GM18861 (cell line): ENCODE measurements around the gene C7orf57.
"Not testable (repeated sequence)": the region's sequence is repeated elsewhere in the genome, so short reads cannot be mapped to it uniquely, and the experiment has no call there.

ENCODE experiments used
- ATAC-seq: cut with Tn5 transposase; IDR thresholded peaks from one replicate; pipeline ENCODE4 v1.9.1; 2021; ENCODE audit not compliant: unreplicated experiment

Gene C7orf57

DNA sequence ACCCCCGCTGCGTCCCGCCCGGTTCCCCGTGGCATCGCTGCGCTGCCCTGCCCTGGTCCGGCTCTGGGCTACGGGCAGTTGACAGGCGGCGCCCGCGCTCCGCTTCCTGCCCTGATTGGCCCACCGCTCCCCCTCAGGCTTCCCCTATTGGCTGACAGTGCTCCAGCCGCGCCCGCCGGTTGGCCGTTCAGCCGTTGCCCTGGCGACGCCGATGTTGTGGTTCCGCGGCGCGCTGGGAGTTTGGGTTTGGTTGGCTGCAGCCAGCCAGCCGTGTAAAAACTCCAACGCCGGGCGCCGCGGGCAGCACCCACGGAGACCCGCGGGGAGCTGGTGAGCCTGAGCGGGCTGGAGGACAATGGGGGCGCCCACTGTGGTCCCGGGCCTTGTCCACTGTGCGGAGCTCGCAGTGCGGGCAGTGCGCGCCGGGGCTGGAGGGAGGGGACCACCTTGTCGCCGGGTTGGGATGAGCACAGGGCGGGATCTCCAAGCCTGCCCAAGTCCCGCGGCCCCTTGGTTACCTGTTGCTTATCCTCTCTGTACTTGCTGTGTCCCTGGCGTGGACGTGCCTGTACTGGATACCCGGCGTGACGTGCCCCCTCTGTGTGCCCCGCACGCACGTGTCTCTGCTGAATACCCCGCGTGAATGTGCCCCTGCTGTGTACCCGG, at the start of gene C7orf57:
TSS of gene C7orf57 (plus strand) at position 243 of the 666 bp plus-strand sequence. CDS start 766 bp downstream, outside the sequence.
- ATAC-seq: peak; percentile 99

DNA sequence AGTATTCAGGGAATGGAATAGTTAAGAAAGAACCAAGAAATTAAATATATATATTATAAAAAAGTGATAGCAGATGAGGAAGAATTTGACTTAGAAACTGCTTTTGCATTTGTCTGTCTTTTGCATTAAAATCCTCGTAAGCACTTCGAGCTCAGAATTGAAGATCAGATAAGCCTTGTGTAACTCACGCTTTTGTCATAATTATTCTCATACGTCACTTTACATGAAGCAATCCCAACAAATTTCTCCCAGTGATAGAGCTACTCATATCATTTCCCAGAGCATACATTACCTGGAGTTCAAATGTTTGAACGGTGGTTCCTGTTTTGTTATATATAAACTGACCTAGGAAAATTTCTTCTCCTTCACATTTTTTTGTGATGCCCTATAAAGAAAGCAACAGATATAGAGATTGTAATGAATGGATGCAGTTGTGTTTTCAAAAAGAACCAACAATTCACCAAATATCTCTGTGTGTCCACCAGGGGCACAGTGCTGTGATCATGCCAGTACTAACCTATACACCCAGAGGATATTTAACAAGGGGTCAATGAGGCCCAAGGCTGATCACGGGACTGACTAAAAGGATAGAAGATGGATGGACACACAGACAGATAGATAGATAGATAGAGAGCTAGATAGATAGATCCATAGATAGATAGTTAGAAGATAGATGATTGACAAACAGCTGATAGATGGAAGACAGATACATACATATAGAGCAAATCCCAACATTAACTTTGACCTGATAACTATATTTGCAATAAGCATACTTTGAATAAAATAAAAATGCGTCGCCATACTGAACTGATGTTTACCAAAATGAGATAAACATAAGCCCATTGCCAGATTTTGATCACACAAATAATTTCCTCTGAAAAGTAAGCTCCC, 46.6 kb upstream of the C7orf57 start:
- peak; percentile 26 for ATAC-seq

DNA sequence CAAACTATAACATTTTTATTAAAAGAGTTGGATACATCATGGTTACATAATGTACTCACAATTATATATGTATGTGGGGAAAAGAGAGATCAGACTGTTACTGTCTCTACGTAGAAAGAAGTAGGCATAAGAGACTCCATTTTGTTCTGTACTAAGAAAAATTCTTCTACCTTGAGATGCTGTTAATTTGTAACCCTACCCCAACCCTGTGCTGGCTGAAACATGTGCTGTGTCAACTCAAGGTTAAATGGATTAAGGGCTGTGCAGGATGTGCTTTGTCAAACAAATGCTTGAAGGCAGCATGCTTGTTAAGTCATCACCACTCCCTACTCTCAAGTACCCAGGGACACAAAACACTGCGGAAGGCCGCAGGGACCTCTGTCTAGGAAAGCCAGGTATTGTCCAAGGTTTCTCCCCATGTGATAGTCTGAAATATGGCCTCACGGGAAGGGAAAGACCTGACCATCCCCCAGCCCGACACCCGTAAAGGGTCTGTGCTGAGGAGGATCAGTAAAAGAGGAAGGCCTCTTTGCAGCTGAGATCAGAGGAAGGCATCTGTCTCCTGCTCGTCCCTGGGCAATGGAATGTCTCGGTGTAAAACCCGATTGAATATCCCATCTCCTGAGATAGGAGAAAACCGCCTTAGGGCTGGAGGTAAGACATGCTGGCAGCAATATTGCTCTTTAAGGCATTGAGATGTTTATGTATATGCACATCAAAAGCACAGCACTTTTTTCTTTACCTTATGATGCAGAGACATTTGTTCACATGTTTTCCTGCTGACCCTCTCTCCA, 45.5 kb upstream of the C7orf57 start:
- ATAC-seq: not testable (repeated sequence)

DNA sequence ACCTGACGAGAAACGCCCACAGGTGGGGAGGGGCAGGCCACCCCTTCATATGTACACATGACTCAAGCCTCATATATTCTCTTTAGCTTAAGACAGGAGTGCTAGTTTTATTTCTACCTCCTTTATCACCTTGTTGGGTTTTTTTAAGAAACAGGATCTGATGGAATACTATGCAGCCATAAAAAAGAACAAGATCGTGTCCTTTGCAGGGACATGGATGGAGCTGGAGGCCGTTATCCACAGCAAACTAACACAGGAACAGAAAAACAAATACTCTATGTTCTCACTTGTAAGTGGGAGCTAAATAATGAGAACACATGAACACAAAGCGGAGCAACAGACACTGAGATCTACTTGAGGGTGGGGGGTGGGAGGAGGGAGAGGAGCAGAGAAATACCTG, 44.8 kb upstream of the C7orf57 start:
- no peak for ATAC-seq

DNA sequence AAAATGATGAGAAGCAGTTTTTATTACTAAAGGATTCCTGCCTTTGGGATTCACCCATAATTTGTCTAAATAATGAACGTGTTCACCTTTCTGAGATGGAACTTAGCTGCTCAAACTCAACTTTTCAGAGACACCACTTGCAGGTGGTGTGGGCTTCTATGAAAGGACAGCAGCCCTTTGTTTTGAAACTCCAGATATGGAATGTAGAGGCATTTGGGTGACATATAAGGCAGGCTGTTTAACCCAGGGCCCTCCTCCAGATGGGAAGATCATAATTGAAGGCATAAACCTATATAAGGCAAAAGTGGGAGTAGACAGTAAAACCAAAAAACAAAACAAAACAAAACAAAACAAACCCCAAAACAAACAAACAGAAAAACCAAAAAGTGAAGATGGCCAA, 44.1 kb upstream of the C7orf57 start:
- ATAC-seq: no peak

DNA sequence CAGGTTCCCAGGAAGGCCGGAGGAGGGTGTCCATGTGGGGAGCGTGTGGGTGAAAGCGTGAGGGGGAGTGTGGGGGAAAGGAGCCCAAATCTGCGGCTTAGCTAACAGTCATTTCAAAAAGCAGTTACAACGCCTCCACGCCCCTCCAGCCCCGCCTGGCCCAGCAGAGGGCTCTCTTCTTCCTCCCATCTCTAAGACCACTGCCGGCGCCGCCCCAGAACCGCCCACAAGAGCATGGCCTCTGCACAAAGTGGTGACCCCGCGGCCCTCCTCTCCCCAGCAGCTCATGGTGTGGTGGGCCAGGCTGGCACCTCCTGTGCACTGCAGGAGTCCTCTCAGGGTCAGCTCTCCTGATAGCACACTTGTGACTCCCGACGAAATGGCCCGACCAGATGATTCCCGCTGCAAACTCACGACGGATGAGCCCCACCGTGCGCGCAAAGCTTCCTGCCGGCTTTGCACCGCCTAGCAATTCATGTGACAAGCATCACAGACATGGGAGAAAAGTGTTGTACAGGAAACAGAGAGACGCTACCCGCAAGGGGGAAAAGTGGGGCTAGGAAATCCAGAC, 43.5 kb upstream of the C7orf57 start:
- peak; percentile 93 for ATAC-seq

DNA sequence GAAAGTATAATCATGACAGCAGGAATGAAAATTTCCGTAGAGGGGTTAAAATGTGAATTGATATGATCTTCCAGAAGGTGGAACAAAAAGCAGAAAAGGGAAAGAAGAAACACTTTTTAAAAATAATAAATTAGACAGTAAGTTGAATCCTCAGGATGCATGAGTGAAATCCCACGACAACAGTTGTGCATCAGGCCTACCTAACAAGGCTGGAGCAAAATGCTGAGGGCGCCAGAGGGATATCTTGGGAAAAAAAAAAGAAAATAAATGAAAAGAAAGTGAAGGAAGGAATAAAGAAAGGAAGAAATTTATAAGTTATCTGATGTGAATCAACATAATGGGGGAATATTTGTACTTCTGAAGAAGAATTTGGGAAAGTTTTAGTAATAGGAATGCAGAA, 42.9 kb upstream of the C7orf57 start:
- no peak for ATAC-seq

DNA sequence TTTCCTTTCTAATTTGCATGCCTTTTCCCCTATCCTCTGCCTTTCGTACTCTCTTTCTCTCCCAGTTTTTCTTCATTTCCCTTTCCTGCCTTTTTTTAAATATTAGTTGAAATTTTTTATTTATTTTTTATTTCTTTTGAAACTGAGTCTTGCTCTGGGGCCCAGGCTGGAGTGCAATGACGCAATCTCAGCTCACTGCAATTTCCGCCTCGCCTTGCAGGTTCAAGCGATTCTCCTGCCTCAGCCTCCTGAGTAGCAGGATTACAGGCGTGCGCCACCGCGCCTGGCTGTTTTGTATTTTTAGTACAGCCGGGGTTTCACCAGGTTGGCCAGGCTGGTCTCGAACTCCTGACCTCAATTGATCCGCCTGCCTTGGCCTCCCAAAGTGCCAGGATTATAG, 35.9 kb upstream of the C7orf57 start:
- no peak for ATAC-seq

DNA sequence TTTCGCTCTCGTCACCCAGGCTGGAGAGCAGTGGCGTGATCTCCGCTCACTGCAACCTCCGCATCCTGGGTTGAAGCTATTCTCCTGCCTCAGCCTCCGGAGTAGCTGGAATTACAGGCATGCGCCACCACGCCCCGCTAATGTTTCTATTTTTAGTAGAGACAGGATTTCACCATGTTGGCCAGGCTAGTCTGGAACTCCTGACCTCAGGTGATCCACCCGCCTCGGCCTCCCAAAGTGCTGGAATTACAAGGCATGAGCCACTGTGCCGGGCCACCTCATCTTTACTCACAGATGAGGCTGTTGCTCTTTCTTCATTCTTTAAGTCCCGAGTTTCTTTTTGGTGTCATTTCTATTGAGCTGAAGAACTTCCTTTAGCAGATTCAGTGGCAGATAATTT, 35.2 kb upstream of the C7orf57 start:
- ATAC-seq: not testable (repeated sequence)

DNA sequence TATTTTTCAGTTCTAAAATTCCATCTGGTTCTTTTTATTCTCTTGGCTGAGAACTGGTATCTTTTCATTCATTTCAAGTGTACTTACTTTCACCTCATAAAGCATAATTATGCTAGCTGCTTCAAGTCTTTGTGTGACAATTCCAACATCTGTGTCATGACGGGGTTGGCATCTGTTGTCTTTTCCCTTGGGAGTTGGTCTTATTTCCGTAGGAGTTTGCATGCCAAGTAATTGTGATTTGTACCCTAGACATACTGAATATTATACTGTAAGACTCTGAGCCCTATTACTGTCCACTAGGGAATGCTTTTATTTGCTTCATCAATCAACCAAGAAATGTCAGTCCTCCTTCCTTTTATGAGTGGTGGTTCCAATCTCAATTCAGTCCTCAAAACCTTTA, 31.3 kb upstream of the C7orf57 start:
- ATAC-seq: no peak

DNA sequence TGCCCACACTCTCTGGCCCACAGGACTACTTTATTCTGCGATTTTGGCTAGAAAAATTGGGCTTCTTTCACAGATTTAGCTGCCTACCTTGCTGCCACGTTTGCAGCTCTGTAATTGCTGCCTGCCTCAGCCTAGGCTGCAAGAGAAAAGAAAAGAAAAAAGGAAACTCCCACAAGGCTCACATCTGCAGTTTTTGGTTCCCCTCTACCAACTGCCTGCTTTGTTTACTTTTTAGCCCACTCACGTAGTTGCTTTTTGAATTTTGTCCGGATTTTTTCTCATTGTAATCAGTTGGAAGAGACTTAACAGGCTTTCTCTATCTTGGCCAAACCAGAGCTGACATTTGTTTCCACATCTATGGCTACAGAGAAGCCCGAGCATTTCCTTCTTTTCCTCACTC, 30.7 kb upstream of the C7orf57 start:
- ATAC-seq: no peak

DNA sequence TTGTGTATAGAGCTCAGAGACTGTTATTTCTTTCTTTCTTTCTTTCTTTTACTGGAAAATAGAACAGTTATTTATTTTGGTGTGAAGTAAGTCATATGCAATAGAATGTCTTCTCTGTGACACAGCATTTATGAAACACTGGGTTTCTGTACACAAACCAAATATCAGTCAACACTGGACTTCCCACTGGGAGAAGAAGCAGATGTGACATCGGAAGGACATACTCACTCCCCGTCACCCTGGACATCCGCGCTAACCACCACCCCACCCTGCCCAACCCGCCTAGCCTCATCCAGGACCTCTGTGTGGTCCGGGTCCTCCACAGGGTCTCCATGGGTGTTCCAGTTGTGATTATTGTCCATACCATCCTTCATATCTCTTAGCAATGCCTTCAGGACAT, 28.5 kb upstream of the C7orf57 start:
- no peak for ATAC-seq

DNA sequence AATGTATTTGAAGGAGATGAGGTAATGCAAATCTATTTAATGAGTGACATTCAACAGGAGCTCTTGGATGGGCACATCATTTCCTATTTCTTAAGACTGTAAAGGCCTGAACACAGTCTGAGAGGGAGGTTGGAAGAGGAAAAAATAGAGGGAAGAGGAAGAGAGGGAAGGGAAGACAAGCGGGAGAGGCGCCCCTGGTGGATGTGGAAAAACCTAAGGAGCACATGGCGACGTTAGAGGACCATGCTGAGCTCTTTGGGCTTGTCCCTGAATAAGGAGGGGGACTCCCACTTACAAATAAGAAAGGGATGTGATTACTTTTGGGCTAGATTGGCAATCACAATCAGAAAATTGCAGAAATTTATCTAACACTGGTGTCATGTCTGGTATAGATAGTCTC, 26.1 kb upstream of the C7orf57 start:
- no peak for ATAC-seq

DNA sequence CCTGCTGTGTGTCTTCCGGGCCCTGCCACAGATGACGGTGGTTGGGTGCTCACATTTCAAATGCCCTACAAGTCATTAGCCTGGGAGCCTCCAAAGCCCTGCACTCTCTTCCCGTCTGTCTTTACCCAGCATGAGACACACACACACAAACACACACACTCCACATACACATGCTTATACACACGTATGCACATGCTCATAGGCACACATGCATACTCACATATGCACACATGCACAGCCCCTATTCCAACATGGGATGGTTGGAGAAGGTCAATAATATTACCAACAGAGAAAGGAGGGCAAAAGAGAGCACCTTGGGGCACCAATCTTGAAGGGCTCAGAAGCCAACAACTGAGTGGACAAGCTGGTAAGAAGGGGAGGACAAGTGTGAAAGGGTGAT, 25.4 kb upstream of the C7orf57 start:
- no peak for ATAC-seq

DNA sequence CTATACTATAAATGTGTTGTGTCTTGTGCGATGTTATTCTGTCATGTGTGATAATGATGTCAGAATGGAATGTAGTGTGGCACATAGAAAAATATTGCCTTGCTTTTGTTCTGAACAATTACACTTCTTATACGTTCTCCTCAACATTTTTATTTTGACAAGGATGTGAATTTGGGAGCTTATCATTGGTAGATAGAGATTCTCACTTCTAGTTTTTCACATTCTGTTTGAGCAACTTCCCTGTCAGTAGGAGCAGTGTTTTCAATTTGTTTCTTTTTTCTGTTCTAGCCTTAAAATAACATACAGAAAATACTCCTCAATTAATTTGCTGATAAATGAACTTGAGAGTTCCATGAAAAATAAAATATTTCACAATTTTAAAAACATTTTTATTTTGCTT, 24.0 kb upstream of the C7orf57 start:
- no peak for ATAC-seq

DNA sequence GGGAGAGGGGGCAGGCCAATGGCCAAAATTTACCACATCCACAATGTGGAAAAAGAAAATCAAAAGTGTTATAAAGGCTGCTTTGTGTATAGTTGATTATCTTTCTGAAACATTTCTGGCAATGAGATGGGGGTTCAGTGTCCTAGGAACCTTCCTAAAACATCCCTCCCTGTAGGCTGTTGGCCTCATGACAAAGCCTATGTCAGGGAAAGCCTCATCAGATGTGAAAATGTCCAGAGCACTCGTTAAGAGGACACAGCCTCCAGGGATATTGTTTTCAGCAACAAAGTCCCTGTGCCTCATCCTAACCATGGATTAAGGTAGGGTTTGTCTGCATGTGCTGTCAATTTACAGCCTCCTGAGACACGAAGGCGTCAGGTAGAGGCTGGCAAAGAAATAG, 23.4 kb upstream of the C7orf57 start:
- no peak for ATAC-seq

DNA sequence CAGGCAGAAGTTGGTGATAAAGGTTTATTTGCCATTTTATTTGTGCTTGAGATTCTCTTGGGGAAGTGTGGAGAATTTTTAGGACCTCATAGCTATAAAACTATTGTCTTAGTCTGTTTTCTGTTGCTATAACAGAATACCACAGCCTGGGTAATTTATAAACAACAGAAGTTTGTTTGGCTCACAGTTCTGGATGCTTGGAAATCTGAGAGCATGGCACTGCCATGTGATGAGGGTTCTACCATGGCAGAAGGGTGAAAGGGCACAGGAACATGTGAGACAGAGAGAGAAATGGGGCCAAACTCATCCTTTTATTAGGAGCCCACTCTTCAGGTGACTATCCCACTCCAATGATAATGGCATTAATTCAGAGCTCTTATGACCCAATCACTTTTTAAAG, 18.7 kb upstream of the C7orf57 start:
- no peak for ATAC-seq

DNA sequence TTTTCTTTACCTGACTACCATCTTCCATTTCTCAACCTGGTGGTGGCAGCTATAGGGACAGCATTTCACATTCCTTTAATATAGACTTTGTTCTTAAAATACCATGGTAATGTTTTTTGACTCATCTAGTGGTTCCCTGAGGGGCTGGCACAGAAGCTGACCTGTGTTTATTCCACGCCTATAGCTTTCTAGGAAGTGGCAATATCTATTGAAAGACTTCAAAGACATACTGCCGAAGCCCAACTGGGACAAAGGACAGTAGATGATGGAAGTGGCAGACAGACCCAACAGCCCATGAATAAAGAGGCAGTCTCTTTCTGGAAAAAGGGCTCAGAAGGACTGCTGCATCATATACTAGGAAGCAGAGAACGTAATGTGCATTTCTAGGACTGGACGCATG, 17.7 kb upstream of the C7orf57 start:
- ATAC-seq: no peak

DNA sequence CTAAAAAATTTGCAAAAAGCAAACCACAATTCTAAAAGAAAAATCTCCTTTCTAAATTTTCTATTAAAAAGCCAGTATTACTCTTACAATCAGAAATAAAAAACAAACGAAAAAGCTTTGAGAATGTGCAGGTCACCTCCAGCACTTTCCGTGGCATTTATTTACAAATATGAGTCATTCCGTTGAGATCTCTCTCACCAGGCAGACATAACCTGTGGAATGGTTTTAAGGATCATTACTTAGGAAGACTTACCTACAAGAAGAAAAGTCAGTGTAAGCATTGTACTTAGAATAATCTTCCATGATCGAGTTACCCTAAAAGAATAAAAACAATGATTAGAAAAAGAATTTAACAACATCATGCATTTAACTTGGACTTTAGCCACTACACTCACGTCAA, 9.7 kb upstream of the C7orf57 start:
- ATAC-seq: no peak

DNA sequence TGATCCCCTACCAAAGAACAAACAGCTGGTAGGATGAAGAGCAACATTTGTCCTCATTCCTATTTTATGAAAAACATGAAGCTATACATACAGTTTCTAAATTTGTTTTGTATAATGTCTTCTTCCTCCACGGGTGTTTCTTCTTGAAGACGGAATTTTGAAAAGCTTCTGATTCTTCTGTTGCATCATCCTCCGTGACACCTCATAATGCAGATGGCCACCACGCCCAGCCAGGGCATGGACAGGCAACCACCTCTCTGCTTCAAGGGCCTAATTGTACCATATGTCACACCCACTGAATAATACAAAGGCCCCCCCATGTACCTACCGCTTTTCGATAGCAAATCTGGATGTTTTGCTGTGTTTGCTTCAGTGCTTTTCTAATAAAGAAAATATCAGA, 6.4 kb upstream of the C7orf57 start, which contains the start of gene SUN3:
TSS of gene SUN3 (minus strand) at position 170 of the 400 bp plus-strand sequence. CDS start at position 1, 169 bp downstream.
- ATAC-seq: no peak

DNA sequence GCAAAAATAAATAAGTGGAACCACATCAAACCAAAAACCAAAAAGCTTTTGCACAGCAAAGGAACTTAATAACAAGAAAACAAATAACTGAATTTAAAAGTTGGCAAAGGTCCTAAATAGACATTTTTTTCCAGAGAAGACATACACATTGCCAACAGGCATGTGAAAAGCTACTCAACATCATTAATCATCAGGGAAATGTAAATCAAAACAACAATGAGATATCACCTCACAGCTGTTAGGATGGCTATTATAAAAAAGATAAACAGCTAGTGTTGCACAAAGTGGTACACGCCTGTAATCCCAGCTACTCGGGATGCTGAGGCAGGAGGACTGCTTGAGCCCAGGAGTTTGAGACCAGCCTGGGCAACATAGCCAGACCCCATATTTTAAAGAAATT, 4.2 kb upstream of the C7orf57 start:
- ATAC-seq: no peak
